GM12878 (cell line): Measurements from ENCODE around the gene RAPGEF4. TPM values are rescaled to one million over a fixed set of nuclear protein-coding genes. Genes with fewer than 3 reads are reported as not detected.

Experiments used
- ATAC-seq: fragments of 200-7000 bp; cut with Tn5 transposase; 3 replicates; pipeline ENCODE4 v1.9.1; 2020; ENCODE audit warnings: mild to moderate bottlenecking, moderate library complexity
- BruUV-seq: library from RNA; stranded (reverse); fragments of 400-500 nt; replicated peaks from 2 replicates; lab custom pipeline; 2021; lab: Mats Ljungman, UMichigan
- CTCF ChIA-PET: fragments of 300-600 bp; sonication (Branson Sonifier 250); formaldehyde crosslinking; extraction: SDS; loops from one replicate; lab custom pipeline; 2021; ENCODE audit warnings: inconsistent platforms; lab: Yijun Ruan, JAX
- POLR2A ChIA-PET: fragments of 350-600 bp; formaldehyde crosslinking; extraction: SDS; loops from one replicate; lab custom pipeline; 2021; ENCODE audit warnings: inconsistent platforms; lab: Charles Lee
- RAD21 ChIA-PET: fragments of 300-600 bp; sonication (Branson Sonifier 250); formaldehyde crosslinking; loops from one replicate; lab custom pipeline; 2023; ENCODE audit warnings: antibody characterized with exemption; ENCODE audit not compliant: unreplicated experiment; lab: Charles Lee
- SMC1A ChIA-PET: fragments of 300-600 bp; sonication (Branson Sonifier 250); formaldehyde crosslinking; loops from one replicate; lab custom pipeline; 2023; ENCODE audit not compliant: unreplicated experiment, uncharacterized antibody; lab: Charles Lee
- DNase-seq: peaks from one replicate; pipeline ENCODE4 v3.0.0-alpha.2; 2011; ENCODE audit warnings: low read depth, low spot score
- FAIRE-seq: peaks from 3 replicates; lab custom pipeline; 2011; peaks lifted over from hg19 to GRCh38; lab: Jason Lieb, UNC
- H2AFZ ChIP-seq: 2 replicates; pipeline ENCODE4 v1.6.0; 2011; ENCODE audit warnings: low read depth, low read length, control low read depth; ENCODE audit not compliant: control insufficient read depth
- H3K27ac ChIP-seq: 2 replicates; pipeline ENCODE4 v1.5.1; 2011; ENCODE audit warnings: control low read depth; ENCODE audit not compliant: control insufficient read depth, insufficient read depth
- H3K27me3 ChIP-seq, 2 experiments: replicated peaks in 1 of 2; 2 replicates each; pipeline versions ENCODE4 v1.6.0 to v1.6.1; 2011; ENCODE audit warnings: low read length in 1 of 2; ENCODE audit not compliant: control insufficient read depth in 2 of 2, insufficient read depth in 2 of 2
- H3K36me3 ChIP-seq, 2 experiments: 2 replicates each; pipeline ENCODE4 v1.5.1; 2011; ENCODE audit warnings: low read length in 1 of 2; ENCODE audit not compliant: control insufficient read depth in 2 of 2, insufficient read depth in 2 of 2
- H3K4me1 ChIP-seq: 2 replicates; pipeline ENCODE4 v1.6.1; 2011; ENCODE audit warnings: mild to moderate bottlenecking, low read length, moderate library complexity, mixed read lengths; ENCODE audit not compliant: control insufficient read depth, insufficient read depth
- H3K4me2 ChIP-seq: 2 replicates; pipeline ENCODE4 v1.6.0; 2011; ENCODE audit warnings: control low read depth; ENCODE audit not compliant: control insufficient read depth, insufficient read depth
- H3K4me3 ChIP-seq: fragments of 200-600 bp; sonication (generic); 2 replicates; pipeline ENCODE4 v1.5.1; 2016
- H3K79me2 ChIP-seq: 2 replicates; pipeline ENCODE4 v1.6.0; 2011; ENCODE audit warnings: low read length; ENCODE audit not compliant: control insufficient read depth, insufficient read depth
- H3K9ac ChIP-seq: 2 replicates; pipeline ENCODE4 v1.8.0; 2011; ENCODE audit warnings: low read length, control low read depth, mixed read lengths; ENCODE audit not compliant: control insufficient read depth, insufficient read depth
- H3K9me3 ChIP-seq: replicated peaks from 3 replicates; pipeline ENCODE4 v1.5.1; 2011; ENCODE audit warnings: mild to moderate bottlenecking, low read length; ENCODE audit not compliant: control insufficient read depth, insufficient read depth
- H4K20me1 ChIP-seq: 2 replicates; pipeline ENCODE4 v1.6.0; 2011; ENCODE audit not compliant: control insufficient read depth, insufficient read depth
- CREB1 ChIP-seq: IDR thresholded peaks from 2 replicates; pipeline ENCODE4 v1.6.1; 2012; ENCODE audit warnings: low read depth, mild to moderate bottlenecking, inconsistent platforms
- FOXK2 ChIP-seq: fragments of 450-650 bp; IDR thresholded peaks from 2 replicates; pipeline ENCODE4 v1.6.1; 2017; ENCODE audit warnings: mild to moderate bottlenecking, moderate library complexity
- IRF4 ChIP-seq: IDR thresholded peaks from 2 replicates; pipeline ENCODE4 v1.6.1; 2011; ENCODE audit warnings: low read depth, low read length
- NFYB ChIP-seq: IDR thresholded peaks from 2 replicates; pipeline ENCODE4 v1.6.1; 2011; ENCODE audit warnings: low read depth, mild to moderate bottlenecking, low read length, improper control_type of control experiment, moderate library complexity; ENCODE audit not compliant: insufficient read depth
- RELA ChIP-seq: fragments of 450-650 bp; IDR thresholded peaks from 2 replicates; pipeline ENCODE4 v1.8.0; 2014; ENCODE audit warnings: borderline replicate concordance; ENCODE audit not compliant: partially characterized antibody
- YBX1 ChIP-seq: fragments of 450-650 bp; IDR thresholded peaks from 2 replicates; pipeline ENCODE4 v1.6.1; 2016; ENCODE audit warnings: antibody characterized with exemption
- ZNF207 ChIP-seq: fragments of 450-650 bp; IDR thresholded peaks from 2 replicates; pipeline ENCODE4 v1.6.1; 2014; ENCODE audit warnings: antibody characterized with exemption, mild to moderate bottlenecking, borderline replicate concordance
- WGBS: methylation state at CpG from one replicate; pipeline ENCODE4 v1.1.6; 2016; ENCODE audit warnings: low lambda C conversion rate; ENCODE audit not compliant: insufficient replicate concordance, insufficient coverage; ENCODE audit errors: missing lambda C conversion rate; 5-methylcytosine and 5-hydroxymethylcytosine counted together
- in situ Hi-C: fragments of 300-500 bp; cut with MboI; formaldehyde crosslinking; loops from 9 replicates; pipeline ENCODE4 v1.14.3; 2018; ENCODE audit warnings: mixed read lengths
- intact Hi-C: fragments of 100-400 bp; cut with micrococcal nuclease; formaldehyde crosslinking; loops from one replicate; pipeline ENCODE4 v1.14.2; 2022; ENCODE audit not compliant: unreplicated experiment
- polyA plus RNA-seq, 11 experiments: library from polyadenylated mRNA; depleted of rRNA in 4 of 11; unstranded in 6 of 11; stranded (reverse) in 5 of 11; fragments of >200 nt; fragmentation: Nextera tagmentation in 4 of 11; fragmentation: Illumina TruSeq in 1 of 11; extraction: Ambion mirVana in 4 of 11; extraction: Trizol in 1 of 11; gene quantifications; 1 replicate in 1 of 11; 2 replicates in 10 of 11; pipeline versions ENCODE4 v1.2.1 to v1.2.3, GENCODE V29; 2011 to 2016; ENCODE audit warnings: inconsistent platforms in 2 of 11, missing spikeins in 2 of 11, low read depth in 1 of 11
- total RNA-seq, 4 experiments: library from RNA; depleted of rRNA in 3 of 4; stranded (reverse); fragments of >200 nt in 3 of 4; fragmentation: Illumina TruSeq in 1 of 4; extraction: Trizol in 1 of 4; gene quantifications; 2 replicates each; pipeline versions ENCODE4 v1.2.1 to v1.2.3, GENCODE V29; 2013 to 2021
- TF ChIP-seq, protein P1 (sequence below): IDR thresholded peaks from 2 replicates; pipeline ENCODE4 v1.6.1; 2011; ENCODE audit warnings: low read depth, mild to moderate bottlenecking, low read length, moderate library complexity, borderline replicate concordance; ENCODE audit errors: extremely low read depth
- TF ChIP-seq, protein P2 (sequence below): fragments of 450-650 bp; IDR thresholded peaks from 2 replicates; pipeline ENCODE4 v1.6.1; 2017; ENCODE audit warnings: mild to moderate bottlenecking, moderate library complexity
- TF ChIP-seq, protein P3 (sequence below): fragments of 450-650 bp; IDR thresholded peaks from 2 replicates; pipeline ENCODE4 v1.6.1; 2014; ENCODE audit warnings: mild to moderate bottlenecking
- TF ChIP-seq, protein P4 (sequence below): fragments of 450-650 bp; IDR thresholded peaks from 2 replicates; pipeline ENCODE4 v1.6.1; 2018; ENCODE audit warnings: borderline replicate concordance, mild to moderate bottlenecking; ENCODE audit not compliant: partially characterized antibody
- TF ChIP-seq, protein P5 (sequence below): fragments of 450-650 bp; conservative IDR thresholded peaks from 2 replicates; pipeline ENCODE4 v1.6.1; 2017; ENCODE audit warnings: mild to moderate bottlenecking, moderate library complexity

Gene RAPGEF4
- total and polyA plus RNA-seq, 10 of the 15 experiments (the other 5 are each of a cell fraction or from before 2014, with no cell fraction given), result 0.18 TPM; not detected in 8

DNA sequence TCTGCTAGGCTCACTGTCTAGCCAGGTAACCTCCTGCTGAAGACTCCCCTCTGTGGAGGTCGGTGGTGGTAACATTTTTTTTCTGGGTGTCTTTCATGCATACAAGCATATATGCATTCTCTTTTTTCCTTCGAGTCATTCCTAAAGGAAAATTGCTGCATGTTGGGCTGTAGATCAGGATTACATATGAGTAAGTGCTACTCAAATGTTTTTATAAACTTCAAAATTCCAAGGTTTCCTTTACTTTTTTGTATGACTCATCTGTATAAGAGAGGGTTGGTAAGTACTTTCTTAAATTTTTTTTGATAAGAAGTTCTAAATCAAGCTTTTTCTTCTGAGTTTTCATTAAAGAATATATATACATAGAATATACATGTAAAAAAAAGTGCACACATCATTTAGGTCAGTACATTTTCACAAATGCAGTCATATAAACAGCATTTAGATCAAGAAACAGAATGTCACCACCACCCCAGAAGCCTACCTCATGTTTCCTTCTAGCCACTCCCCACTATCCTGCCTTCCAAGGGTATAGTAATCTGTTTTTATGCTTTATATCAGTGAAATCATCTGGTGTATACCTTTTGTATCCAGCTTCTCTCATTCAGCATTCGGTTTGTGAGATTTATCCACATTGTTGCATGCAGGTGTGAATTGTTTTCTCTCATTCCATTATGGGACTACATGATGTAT is 212.0 kb downstream of the RAPGEF4 start:
- FAIRE-seq (no peak), ATAC-seq (no peak), DNase-seq (no peak)
- RAD21 ChIA-PET, result no interaction called here
- Histone ChIP-seq H3K9ac (no peak overlapping the region), H3K9me3 (no peaks in the 10 kb centered on the region), H3K4me3 (no peak overlapping the region), H3K36me3 (no peaks in the 10 kb centered on the region), H3K27me3 (no peaks in the 10 kb centered on the region; a peak in 1 of 4 replicates), H2AFZ (no peak overlapping the region), H3K79me2 (no peaks in the 10 kb centered on the region), H4K20me1 (no peaks in the 10 kb centered on the region), H3K27ac (no peak overlapping the region), H3K4me1 (no peaks in the 10 kb centered on the region), H3K4me2 (no peak overlapping the region)
- CTCF ChIA-PET, result no interaction called here
- 9% methylated on average over 3 of the region's 3 CpGs for WGBS
- no TSS peak for BruUV-seq
- POLR2A ChIA-PET, result no interaction called here
- TF ChIP-seq YBX1, result no peak
- no peak for TF ChIP-seq ZNF207
- TF ChIP-seq, protein P1, sequence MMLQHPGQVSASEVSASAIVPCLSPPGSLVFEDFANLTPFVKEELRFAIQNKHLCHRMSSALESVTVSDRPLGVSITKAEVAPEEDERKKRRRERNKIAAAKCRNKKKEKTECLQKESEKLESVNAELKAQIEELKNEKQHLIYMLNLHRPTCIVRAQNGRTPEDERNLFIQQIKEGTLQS, result no peak
- TF ChIP-seq RELA, result no peak
- TF ChIP-seq, protein P2, sequence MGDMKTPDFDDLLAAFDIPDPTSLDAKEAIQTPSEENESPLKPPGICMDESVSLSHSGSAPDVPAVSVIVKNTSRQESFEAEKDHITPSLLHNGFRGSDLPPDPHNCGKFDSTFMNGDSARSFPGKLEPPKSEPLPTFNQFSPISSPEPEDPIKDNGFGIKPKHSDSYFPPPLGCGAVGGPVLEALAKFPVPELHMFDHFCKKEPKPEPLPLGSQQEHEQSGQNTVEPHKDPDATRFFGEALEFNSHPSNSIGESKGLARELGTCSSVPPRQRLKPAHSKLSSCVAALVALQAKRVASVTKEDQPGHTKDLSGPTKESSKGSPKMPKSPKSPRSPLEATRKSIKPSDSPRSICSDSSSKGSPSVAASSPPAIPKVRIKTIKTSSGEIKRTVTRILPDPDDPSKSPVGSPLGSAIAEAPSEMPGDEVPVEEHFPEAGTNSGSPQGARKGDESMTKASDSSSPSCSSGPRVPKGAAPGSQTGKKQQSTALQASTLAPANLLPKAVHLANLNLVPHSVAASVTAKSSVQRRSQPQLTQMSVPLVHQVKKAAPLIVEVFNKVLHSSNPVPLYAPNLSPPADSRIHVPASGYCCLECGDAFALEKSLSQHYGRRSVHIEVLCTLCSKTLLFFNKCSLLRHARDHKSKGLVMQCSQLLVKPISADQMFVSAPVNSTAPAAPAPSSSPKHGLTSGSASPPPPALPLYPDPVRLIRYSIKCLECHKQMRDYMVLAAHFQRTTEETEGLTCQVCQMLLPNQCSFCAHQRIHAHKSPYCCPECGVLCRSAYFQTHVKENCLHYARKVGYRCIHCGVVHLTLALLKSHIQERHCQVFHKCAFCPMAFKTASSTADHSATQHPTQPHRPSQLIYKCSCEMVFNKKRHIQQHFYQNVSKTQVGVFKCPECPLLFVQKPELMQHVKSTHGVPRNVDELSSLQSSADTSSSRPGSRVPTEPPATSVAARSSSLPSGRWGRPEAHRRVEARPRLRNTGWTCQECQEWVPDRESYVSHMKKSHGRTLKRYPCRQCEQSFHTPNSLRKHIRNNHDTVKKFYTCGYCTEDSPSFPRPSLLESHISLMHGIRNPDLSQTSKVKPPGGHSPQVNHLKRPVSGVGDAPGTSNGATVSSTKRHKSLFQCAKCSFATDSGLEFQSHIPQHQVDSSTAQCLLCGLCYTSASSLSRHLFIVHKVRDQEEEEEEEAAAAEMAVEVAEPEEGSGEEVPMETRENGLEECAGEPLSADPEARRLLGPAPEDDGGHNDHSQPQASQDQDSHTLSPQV, result no peak
- no peak for TF ChIP-seq NFYB
- TF ChIP-seq, protein P3, sequence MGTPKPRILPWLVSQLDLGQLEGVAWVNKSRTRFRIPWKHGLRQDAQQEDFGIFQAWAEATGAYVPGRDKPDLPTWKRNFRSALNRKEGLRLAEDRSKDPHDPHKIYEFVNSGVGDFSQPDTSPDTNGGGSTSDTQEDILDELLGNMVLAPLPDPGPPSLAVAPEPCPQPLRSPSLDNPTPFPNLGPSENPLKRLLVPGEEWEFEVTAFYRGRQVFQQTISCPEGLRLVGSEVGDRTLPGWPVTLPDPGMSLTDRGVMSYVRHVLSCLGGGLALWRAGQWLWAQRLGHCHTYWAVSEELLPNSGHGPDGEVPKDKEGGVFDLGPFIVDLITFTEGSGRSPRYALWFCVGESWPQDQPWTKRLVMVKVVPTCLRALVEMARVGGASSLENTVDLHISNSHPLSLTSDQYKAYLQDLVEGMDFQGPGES, result no peak
- TF ChIP-seq, protein P4, sequence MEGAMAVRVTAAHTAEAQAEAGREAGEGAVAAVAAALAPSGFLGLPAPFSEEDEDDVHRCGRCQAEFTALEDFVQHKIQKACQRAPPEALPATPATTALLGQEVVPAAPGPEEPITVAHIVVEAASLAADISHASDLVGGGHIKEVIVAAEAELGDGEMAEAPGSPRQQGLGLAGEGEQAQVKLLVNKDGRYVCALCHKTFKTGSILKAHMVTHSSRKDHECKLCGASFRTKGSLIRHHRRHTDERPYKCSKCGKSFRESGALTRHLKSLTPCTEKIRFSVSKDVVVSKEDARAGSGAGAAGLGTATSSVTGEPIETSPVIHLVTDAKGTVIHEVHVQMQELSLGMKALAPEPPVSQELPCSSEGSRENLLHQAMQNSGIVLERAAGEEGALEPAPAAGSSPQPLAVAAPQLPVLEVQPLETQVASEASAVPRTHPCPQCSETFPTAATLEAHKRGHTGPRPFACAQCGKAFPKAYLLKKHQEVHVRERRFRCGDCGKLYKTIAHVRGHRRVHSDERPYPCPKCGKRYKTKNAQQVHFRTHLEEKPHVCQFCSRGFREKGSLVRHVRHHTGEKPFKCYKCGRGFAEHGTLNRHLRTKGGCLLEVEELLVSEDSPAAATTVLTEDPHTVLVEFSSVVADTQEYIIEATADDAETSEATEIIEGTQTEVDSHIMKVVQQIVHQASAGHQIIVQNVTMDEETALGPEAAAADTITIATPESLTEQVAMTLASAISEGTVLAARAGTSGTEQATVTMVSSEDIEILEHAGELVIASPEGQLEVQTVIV, result no peak
- no peak for TF ChIP-seq FOXK2
- no peak for TF ChIP-seq IRF4
- TF ChIP-seq, protein P5, sequence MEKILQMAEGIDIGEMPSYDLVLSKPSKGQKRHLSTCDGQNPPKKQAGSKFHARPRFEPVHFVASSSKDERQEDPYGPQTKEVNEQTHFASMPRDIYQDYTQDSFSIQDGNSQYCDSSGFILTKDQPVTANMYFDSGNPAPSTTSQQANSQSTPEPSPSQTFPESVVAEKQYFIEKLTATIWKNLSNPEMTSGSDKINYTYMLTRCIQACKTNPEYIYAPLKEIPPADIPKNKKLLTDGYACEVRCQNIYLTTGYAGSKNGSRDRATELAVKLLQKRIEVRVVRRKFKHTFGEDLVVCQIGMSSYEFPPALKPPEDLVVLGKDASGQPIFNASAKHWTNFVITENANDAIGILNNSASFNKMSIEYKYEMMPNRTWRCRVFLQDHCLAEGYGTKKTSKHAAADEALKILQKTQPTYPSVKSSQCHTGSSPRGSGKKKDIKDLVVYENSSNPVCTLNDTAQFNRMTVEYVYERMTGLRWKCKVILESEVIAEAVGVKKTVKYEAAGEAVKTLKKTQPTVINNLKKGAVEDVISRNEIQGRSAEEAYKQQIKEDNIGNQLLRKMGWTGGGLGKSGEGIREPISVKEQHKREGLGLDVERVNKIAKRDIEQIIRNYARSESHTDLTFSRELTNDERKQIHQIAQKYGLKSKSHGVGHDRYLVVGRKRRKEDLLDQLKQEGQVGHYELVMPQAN, result no peak
- TF ChIP-seq CREB1, result no peak
- SMC1A ChIA-PET, result interaction anchor here (0.9 kb wide), 1 partner anchor 16 kb away, joined by 3 read pairs; no protein-coding TSS in a partner anchor
- intact Hi-C loops (no loop called here), in situ Hi-C loops (loop anchor here (25.0 kb wide), 1 partner anchor 135 kb away; no protein-coding TSS in a partner anchor)
